GM18511 (cell line): ENCODE results near the gene INTS13.
"Not testable (repeated sequence)": the region's sequence is repeated elsewhere in the genome, so short reads cannot be mapped to it uniquely, and the experiment has no call there.

Source experiments
- ATAC-seq: cut with Tn5 transposase; IDR thresholded peaks from one replicate; pipeline ENCODE4 v1.9.1; 2021; ENCODE audit warnings: mild to moderate bottlenecking, moderate library complexity; ENCODE audit not compliant: unreplicated experiment

Gene INTS13, protein sequence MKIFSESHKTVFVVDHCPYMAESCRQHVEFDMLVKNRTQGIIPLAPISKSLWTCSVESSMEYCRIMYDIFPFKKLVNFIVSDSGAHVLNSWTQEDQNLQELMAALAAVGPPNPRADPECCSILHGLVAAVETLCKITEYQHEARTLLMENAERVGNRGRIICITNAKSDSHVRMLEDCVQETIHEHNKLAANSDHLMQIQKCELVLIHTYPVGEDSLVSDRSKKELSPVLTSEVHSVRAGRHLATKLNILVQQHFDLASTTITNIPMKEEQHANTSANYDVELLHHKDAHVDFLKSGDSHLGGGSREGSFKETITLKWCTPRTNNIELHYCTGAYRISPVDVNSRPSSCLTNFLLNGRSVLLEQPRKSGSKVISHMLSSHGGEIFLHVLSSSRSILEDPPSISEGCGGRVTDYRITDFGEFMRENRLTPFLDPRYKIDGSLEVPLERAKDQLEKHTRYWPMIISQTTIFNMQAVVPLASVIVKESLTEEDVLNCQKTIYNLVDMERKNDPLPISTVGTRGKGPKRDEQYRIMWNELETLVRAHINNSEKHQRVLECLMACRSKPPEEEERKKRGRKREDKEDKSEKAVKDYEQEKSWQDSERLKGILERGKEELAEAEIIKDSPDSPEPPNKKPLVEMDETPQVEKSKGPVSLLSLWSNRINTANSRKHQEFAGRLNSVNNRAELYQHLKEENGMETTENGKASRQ

GRCh38 chr12:26937863-26938700 lies at the start of gene INTS13, which contains the start of gene FGFR1OP2:
Gene INTS13, minus strand, starts transcription at chr12:26937981. Its CDS starts 1,178 bp downstream, at chr12:26936803.
Gene FGFR1OP2, plus strand, starts transcription at chr12:26938470. Its CDS starts 15,689 bp downstream, at chr12:26954159.
- ATAC-seq = peak; percentile 87

DNA sequence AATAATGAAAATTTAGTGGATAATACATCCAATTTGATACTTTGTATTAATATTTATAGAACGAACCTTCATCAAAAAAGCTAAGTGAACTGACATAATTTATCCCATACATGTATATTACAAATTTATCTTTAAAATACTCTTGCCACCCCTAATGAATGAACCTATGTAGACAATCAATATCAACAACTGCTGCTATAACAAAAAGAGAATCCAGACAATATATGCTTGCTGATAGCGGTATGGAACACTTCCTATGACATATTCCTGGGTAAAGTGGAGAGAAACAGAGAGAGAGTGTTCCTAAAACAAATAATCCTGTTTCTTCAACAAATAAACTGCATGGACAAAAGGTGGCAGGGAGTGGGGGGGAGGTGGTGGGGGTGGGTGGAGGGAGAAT lies 45.1 kb upstream of the INTS13 start:
- ATAC-seq = no peak

DNA sequence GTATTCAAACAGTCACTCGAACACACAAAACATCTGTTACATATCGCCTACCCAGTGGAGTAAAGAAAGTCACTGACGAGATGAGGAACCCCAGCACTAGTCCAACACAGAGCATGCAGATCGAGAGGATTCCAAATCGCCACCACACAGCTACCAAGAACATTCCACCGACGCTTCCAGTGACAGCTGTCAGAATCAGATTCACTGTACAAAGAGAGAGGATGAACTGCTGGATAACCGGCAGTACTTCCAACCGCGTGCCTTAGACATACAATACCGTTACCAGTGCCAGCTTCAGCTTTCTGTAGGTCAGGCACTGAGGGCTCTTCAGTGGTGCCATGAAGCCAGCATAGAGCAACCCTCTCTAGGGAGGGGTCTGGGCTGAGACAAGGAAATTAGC lies 42.0 kb upstream of the INTS13 start:
- ATAC-seq = no peak

GRCh38 chr12:26978801-26979200 lies 41.0 kb upstream of the INTS13 start:
- no peak for ATAC-seq

DNA sequence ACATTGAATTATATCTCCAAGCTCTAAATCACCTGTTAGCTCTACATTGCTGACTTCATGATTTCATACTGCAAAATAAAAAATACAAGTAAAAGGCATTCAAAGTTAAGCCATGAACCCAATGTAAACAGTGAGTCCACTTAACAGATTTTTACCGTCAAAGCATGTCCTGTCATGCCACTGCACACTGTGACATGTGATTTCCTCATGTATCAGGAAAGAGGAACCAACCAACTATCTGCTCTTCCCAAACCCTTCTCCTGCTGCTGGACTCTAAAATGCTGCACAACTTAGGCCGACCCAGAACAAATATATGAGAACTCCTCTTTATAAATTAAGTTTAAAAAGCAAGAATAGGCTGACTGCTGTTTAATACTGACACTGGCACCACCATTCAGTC lies 38.9 kb upstream of the INTS13 start:
- ATAC-seq = no peak

- peak; percentile 97 for ATAC-seq
These were observed 34.2 kb upstream of the INTS13 start for GRCh38 chr12:26971963-26972362.

DNA sequence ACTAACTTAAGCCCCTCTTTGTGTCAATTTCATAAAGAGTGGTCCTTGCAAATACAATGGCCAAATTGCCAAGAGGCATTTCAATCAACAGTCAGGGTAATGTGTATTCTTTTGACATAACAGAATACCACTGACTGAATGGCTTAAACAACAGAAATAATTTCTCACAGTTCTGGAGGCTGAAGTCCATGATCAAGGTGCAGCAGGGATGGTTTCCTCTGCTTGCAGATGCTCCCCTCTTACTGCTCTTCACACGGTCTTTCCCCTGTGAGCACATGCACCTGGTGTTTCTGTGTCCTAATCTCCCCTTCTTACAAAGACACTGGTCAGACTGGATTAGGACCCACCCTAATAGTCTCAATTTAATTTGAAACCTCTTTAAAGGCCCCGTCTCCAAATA lies 32.4 kb upstream of the INTS13 start:
- ATAC-seq = no peak

GRCh38 chr12:26966842-26967241 lies 29.1 kb upstream of the INTS13 start:
- ATAC-seq = no peak

GRCh38 chr12:26963413-26963812 lies 25.6 kb upstream of the INTS13 start:
- no peak for ATAC-seq

DNA sequence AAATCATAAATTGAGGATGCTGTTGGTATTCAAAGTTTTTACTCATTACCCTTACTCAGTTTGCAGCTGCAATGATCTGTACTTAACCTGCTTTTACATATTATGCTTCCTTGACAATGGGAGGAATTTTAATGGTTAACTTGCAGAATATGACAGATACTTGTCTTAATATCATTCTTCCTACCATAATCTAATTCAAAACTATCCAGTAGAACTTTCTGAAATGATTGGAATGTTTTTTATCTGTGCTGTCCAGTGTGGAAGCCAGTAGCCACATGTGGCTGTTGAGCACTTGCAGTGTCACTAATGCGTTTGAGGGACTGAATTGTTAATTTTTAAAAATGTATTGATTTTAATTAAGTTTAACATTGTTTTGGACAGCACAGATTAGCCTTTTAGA lies 24.0 kb upstream of the INTS13 start:
- no peak for ATAC-seq

GRCh38 chr12:26961391-26961790 lies 23.6 kb upstream of the INTS13 start:
- ATAC-seq = not testable (repeated sequence)

DNA sequence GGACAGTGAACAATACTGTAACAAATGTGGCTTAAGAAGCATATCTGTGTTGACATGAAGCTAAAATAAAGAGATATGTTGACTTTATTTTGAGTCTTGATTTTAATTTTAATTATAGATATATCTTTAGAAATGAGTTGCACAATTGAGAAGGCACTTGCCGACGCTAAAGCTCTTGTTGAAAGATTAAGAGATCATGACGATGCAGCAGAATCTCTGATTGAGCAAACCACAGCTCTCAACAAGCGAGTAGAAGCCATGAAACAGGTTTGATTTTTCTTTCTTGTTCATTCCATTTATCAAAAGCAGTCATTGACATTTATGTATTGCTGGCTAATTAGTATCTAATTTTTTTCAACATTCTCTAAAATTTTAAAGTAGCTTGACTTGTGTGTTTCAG lies 16.2 kb upstream of the INTS13 start:
- ATAC-seq = no peak

- no peak for ATAC-seq
These were observed 15.7 kb upstream of the INTS13 start for GRCh38 chr12:26953447-26953846.

- ATAC-seq = no peak
These were observed 10.5 kb upstream of the INTS13 start for GRCh38 chr12:26948309-26948708.

DNA sequence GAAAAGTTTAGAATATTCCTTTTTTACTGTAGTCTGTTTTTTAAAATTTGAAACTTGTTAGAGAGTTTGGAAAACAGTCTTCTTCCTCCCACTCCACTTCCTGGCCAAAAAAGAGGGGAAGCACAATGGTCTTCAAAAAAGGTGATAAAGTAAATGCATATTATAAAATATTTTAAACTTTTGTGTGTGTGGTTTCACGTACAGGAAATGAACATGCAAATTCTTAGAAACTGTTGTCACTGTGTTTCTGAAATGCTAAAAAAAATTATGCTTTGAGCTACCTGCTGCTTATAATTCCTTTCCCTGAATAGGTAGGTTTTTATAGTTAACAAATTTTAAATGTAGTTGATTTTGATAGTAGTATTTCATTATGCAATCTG lies 3.4 kb upstream of the INTS13 start:
- ATAC-seq = no peak

DNA sequence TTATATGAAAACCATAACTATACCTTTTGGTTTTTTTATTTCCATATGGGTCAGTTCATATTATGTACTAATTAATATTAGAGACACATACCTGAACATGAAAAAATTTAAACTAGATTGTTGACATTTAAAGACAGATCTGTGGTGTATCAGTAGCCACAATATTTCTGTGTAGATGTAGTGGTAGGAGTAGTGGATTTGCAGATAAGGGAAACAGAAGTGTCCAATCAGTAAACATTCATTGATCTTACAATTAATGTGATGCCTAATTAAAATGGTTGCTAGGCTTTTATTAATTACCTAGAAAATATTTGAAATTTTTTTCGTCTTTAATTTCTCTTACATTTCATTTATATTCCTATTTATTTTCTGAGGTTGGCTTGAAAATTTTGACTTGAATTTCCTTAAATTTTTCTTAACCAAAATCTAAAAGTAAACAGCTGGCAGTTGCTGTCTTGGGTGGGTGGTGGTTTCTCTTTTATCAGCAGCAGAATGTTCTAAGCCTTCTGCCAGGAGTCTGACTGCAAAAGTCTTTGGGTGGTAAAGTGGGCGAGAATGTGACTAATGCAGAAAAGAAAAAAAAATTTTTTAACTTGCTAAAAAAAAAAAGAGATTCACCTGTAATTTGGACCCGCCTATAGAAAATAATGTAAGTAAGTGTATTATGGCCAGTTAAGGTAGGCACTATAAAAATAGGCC lies 2.9 kb upstream of the INTS13 start:
- no peak for ATAC-seq

GRCh38 chr12:26939953-26940352 lies 2.2 kb upstream of the INTS13 start:
- no peak for ATAC-seq

GRCh38 chr12:26939192-26939832 lies 1.5 kb upstream of the INTS13 start:
- ATAC-seq = peak; percentile 20

- peak; percentile 24 for ATAC-seq
These were observed 901 bp upstream of the INTS13 start for GRCh38 chr12:26938701-26939062.

- ATAC-seq = no peak
These were observed 328 bp downstream of the INTS13 start for GRCh38 chr12:26937443-26937862.
